GM23338 (cell line): ENCODE results near the gene KAZALD1.

Experiments
- CREB1 ChIP-seq: fragments of 250-450 bp; sonication (Bioruptor Pico); IDR thresholded peaks from 2 replicates; pipeline ENCODE4 v1.5.0; 2020; ENCODE audit warnings: low read depth, mild to moderate bottlenecking, moderate library complexity
- EZH2 ChIP-seq: fragments of 200-600 bp; sonication (generic); IDR thresholded peaks from one replicate; pipeline ENCODE4 v1.8.0; 2017; ENCODE audit warnings: antibody characterized with exemption, mild to moderate bottlenecking, low read depth; ENCODE audit not compliant: unreplicated experiment
- EZH2phosphoT487 ChIP-seq: fragments of 200-600 bp; sonication (generic); IDR thresholded peaks from one replicate; pipeline ENCODE4 v1.8.1; 2018; ENCODE audit warnings: antibody characterized with exemption; ENCODE audit not compliant: unreplicated experiment
- JUNB ChIP-seq: IDR thresholded peaks from one replicate; pipeline ENCODE4 v1.6.1; 2016; ENCODE audit warnings: antibody characterized with exemption; ENCODE audit not compliant: unreplicated experiment
- NANOG ChIP-seq: IDR thresholded peaks from 2 replicates; pipeline ENCODE4 v1.6.1; 2016; ENCODE audit warnings: antibody characterized with exemption, borderline replicate concordance
- POLR2AphosphoS5 ChIP-seq: IDR thresholded peaks from 2 replicates; pipeline ENCODE4 v1.6.1; 2016; ENCODE audit warnings: antibody characterized with exemption, low read depth
- STAT1 ChIP-seq: IDR thresholded peaks from one replicate; pipeline ENCODE4 v1.6.1; 2016; ENCODE audit warnings: antibody characterized with exemption; ENCODE audit not compliant: unreplicated experiment
- ZNF114 ChIP-seq: fragments of 250-450 bp; sonication (Bioruptor Pico); IDR thresholded peaks from 2 replicates; pipeline ENCODE4 v1.5.0; 2020; ENCODE audit warnings: mild to moderate bottlenecking, moderate library complexity
- TF ChIP-seq, protein P1 (sequence below), 2 experiments: fragments of 200-600 bp in 1 of 2; sonication (generic) in 1 of 2; conservative IDR thresholded peaks; 2 replicates each; pipeline versions ENCODE4 v1.5.1 to v1.6.1; 2016 to 2017; ENCODE audit warnings: antibody characterized with exemption in 2 of 2, low read depth in 2 of 2, mild to moderate bottlenecking in 2 of 2, moderate library complexity in 1 of 2
- TF ChIP-seq, protein P2 (sequence below): IDR thresholded peaks from one replicate; pipeline ENCODE4 v1.6.1; 2018; ENCODE audit warnings: antibody characterized with exemption; ENCODE audit not compliant: unreplicated experiment
- TF ChIP-seq, protein P3 (sequence below): IDR thresholded peaks from 2 replicates; pipeline ENCODE4 v1.6.1; 2016; ENCODE audit warnings: antibody characterized with exemption
- TF ChIP-seq, protein P4 (sequence below): fragments of 250-450 bp; sonication (Bioruptor Pico); IDR thresholded peaks from 2 replicates; pipeline ENCODE4 v1.5.0; 2020; ENCODE audit warnings: mild to moderate bottlenecking, moderate library complexity

DNA sequence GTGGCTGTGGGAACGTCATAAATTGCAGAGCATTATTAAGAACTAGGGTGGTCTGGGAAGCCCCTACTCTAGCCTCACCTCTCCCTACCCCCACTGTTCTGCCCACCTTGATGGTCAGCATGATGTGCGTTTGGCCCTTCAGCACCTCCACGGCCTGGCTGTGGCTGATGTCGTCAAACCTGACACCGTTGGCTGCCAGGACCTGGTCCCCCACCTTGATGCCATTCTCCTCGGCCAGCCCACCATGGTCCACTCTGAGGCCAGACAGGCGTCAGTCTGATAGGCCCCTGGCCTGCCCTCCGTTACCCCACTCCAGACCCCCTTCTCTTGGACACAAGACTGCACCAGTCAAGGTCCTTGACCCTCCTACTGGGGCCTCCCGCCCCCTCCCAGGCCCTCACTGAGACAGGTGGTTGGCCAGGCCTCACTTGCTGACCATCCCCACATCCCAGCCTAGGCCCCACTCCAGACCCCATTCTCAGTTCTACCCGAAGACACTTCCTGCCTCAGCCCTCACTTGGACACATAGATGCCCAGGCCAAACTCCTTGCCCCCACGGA is 40.0 kb upstream of the KAZALD1 start:
- no peak for TF ChIP-seq POLR2AphosphoS5
- TF ChIP-seq, protein P1, sequence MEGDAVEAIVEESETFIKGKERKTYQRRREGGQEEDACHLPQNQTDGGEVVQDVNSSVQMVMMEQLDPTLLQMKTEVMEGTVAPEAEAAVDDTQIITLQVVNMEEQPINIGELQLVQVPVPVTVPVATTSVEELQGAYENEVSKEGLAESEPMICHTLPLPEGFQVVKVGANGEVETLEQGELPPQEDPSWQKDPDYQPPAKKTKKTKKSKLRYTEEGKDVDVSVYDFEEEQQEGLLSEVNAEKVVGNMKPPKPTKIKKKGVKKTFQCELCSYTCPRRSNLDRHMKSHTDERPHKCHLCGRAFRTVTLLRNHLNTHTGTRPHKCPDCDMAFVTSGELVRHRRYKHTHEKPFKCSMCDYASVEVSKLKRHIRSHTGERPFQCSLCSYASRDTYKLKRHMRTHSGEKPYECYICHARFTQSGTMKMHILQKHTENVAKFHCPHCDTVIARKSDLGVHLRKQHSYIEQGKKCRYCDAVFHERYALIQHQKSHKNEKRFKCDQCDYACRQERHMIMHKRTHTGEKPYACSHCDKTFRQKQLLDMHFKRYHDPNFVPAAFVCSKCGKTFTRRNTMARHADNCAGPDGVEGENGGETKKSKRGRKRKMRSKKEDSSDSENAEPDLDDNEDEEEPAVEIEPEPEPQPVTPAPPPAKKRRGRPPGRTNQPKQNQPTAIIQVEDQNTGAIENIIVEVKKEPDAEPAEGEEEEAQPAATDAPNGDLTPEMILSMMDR (conservative IDR thresholded peaks at IDR 0.05; ENCODE audit: low read depth in 2 of 2), result no peak
- no peak for TF ChIP-seq STAT1
- TF ChIP-seq, protein P2, sequence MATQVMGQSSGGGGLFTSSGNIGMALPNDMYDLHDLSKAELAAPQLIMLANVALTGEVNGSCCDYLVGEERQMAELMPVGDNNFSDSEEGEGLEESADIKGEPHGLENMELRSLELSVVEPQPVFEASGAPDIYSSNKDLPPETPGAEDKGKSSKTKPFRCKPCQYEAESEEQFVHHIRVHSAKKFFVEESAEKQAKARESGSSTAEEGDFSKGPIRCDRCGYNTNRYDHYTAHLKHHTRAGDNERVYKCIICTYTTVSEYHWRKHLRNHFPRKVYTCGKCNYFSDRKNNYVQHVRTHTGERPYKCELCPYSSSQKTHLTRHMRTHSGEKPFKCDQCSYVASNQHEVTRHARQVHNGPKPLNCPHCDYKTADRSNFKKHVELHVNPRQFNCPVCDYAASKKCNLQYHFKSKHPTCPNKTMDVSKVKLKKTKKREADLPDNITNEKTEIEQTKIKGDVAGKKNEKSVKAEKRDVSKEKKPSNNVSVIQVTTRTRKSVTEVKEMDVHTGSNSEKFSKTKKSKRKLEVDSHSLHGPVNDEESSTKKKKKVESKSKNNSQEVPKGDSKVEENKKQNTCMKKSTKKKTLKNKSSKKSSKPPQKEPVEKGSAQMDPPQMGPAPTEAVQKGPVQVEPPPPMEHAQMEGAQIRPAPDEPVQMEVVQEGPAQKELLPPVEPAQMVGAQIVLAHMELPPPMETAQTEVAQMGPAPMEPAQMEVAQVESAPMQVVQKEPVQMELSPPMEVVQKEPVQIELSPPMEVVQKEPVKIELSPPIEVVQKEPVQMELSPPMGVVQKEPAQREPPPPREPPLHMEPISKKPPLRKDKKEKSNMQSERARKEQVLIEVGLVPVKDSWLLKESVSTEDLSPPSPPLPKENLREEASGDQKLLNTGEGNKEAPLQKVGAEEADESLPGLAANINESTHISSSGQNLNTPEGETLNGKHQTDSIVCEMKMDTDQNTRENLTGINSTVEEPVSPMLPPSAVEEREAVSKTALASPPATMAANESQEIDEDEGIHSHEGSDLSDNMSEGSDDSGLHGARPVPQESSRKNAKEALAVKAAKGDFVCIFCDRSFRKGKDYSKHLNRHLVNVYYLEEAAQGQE, result no peak
- no peak for TF ChIP-seq CREB1 (CRISPR knock-in tag)
- no peak for TF ChIP-seq EZH2
- TF ChIP-seq ZNF114 (CRISPR knock-in tag), result no peak
- no peak for TF ChIP-seq EZH2phosphoT487
- no peak for TF ChIP-seq NANOG
- no peak for TF ChIP-seq JUNB
- TF ChIP-seq, protein P3, sequence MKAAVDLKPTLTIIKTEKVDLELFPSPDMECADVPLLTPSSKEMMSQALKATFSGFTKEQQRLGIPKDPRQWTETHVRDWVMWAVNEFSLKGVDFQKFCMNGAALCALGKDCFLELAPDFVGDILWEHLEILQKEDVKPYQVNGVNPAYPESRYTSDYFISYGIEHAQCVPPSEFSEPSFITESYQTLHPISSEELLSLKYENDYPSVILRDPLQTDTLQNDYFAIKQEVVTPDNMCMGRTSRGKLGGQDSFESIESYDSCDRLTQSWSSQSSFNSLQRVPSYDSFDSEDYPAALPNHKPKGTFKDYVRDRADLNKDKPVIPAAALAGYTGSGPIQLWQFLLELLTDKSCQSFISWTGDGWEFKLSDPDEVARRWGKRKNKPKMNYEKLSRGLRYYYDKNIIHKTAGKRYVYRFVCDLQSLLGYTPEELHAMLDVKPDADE, result no peak
- TF ChIP-seq, protein P4, sequence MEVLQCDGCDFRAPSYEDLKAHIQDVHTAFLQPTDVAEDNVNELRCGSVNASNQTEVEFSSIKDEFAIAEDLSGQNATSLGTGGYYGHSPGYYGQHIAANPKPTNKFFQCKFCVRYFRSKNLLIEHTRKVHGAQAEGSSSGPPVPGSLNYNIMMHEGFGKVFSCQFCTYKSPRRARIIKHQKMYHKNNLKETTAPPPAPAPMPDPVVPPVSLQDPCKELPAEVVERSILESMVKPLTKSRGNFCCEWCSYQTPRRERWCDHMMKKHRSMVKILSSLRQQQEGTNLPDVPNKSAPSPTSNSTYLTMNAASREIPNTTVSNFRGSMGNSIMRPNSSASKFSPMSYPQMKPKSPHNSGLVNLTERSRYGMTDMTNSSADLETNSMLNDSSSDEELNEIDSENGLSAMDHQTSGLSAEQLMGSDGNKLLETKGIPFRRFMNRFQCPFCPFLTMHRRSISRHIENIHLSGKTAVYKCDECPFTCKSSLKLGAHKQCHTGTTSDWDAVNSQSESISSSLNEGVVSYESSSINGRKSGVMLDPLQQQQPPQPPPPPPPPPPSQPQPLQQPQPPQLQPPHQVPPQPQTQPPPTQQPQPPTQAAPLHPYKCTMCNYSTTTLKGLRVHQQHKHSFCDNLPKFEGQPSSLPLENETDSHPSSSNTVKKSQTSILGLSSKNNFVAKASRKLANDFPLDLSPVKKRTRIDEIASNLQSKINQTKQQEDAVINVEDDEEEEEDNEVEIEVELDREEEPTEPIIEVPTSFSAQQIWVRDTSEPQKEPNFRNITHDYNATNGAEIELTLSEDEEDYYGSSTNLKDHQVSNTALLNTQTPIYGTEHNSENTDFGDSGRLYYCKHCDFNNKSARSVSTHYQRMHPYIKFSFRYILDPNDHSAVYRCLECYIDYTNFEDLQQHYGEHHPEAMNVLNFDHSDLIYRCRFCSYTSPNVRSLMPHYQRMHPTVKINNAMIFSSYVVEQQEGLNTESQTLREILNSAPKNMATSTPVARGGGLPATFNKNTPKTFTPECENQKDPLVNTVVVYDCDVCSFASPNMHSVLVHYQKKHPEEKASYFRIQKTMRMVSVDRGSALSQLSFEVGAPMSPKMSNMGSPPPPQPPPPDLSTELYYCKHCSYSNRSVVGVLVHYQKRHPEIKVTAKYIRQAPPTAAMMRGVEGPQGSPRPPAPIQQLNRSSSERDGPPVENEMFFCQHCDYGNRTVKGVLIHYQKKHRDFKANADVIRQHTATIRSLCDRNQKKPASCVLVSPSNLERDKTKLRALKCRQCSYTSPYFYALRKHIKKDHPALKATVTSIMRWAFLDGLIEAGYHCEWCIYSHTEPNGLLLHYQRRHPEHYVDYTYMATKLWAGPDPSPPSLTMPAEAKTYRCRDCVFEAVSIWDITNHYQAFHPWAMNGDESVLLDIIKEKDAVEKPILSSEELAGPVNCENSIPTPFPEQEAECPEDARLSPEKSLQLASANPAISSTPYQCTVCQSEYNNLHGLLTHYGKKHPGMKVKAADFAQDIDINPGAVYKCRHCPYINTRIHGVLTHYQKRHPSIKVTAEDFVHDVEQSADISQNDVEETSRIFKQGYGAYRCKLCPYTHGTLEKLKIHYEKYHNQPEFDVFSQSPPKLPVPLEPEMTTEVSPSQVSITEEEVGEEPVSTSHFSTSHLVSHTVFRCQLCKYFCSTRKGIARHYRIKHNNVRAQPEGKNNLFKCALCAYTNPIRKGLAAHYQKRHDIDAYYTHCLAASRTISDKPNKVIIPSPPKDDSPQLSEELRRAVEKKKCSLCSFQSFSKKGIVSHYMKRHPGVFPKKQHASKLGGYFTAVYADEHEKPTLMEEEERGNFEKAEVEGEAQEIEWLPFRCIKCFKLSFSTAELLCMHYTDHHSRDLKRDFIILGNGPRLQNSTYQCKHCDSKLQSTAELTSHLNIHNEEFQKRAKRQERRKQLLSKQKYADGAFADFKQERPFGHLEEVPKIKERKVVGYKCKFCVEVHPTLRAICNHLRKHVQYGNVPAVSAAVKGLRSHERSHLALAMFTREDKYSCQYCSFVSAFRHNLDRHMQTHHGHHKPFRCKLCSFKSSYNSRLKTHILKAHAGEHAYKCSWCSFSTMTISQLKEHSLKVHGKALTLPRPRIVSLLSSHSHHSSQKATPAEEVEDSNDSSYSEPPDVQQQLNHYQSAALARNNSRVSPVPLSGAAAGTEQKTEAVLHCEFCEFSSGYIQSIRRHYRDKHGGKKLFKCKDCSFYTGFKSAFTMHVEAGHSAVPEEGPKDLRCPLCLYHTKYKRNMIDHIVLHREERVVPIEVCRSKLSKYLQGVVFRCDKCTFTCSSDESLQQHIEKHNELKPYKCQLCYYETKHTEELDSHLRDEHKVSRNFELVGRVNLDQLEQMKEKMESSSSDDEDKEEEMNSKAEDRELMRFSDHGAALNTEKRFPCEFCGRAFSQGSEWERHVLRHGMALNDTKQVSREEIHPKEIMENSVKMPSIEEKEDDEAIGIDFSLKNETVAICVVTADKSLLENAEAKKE (CRISPR knock-in tag), result no peak
